ENCODE results near the gene CDK5RAP3.

DNA sequence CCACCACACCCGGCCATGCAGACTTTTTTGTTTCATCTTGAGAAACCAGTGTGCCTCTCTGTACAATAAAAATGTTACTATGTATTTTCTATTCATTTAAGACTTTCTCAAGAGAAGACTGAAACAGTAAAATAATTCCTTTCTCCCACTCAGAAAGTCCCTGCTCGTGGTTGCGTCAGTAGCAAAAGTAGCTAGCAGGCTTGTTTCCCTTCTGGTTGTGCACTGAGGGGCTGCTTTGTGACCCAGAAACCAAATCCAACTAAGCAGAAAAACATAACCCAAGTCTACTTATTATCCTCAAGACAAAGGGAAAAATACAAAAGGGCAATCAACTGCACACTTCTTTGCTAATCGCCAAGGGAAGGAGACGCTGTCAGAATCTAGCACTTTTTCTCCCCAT is 33.0 kb upstream of the CDK5RAP3 start:
- no peak for TF ChIP-seq NR2C2 (CRISPR knock-in tag; IDR thresholded peaks at IDR 0.05)
- TF ChIP-seq, protein P1, sequence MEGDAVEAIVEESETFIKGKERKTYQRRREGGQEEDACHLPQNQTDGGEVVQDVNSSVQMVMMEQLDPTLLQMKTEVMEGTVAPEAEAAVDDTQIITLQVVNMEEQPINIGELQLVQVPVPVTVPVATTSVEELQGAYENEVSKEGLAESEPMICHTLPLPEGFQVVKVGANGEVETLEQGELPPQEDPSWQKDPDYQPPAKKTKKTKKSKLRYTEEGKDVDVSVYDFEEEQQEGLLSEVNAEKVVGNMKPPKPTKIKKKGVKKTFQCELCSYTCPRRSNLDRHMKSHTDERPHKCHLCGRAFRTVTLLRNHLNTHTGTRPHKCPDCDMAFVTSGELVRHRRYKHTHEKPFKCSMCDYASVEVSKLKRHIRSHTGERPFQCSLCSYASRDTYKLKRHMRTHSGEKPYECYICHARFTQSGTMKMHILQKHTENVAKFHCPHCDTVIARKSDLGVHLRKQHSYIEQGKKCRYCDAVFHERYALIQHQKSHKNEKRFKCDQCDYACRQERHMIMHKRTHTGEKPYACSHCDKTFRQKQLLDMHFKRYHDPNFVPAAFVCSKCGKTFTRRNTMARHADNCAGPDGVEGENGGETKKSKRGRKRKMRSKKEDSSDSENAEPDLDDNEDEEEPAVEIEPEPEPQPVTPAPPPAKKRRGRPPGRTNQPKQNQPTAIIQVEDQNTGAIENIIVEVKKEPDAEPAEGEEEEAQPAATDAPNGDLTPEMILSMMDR (IDR thresholded peaks at IDR 0.05) = no peak
- TF ChIP-seq MAX (CRISPR knock-in tag; IDR thresholded peaks at IDR 0.05) = no peak
- TF ChIP-seq KAT7 (CRISPR knock-in tag; IDR thresholded peaks at IDR 0.05; ENCODE audit: borderline replicate concordance) = no peak
- TF ChIP-seq NR3C1 (CRISPR knock-in tag; conservative IDR thresholded peaks at IDR 0.05; ENCODE audit: low read depth) = no peak
- TF ChIP-seq ZSCAN18 (CRISPR knock-in tag; IDR thresholded peaks at IDR 0.05) = no peak

Measured in WTC11 (cell line).